Suppressor macrophage treated with lipopolysaccharide for 1 hour (primary cell): ENCODE results near the gene UBN2.
"Not testable (repeated sequence)": the region's sequence is repeated elsewhere in the genome, so short reads cannot be mapped to it uniquely, and the experiment has no call there.

Experiments
- DNase-seq, 3 donors: peaks; one replicate each; pipeline ENCODE4 v3.0.0-alpha.2; 2020 to 2022

The UBN2 gene

DNA sequence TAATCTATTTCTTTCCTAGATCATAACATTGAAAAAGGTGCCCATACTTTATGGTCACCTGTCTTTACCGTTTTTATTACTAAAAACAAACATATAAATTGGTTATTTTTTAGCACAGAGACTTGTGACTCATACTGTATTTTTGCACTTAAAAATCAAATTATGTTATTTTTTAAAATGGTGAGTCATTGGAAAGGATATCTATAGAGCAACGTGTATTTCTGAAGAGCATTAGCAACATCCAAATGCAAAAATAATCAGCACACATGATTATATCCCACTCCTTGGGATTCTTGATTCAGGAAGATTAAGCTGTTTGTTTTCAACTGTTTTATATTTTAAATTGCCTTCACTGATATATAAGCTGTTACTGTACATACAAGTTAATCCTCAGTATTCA, 69.4 kb downstream of the UBN2 start:
- DNase-seq = no peak

DNA sequence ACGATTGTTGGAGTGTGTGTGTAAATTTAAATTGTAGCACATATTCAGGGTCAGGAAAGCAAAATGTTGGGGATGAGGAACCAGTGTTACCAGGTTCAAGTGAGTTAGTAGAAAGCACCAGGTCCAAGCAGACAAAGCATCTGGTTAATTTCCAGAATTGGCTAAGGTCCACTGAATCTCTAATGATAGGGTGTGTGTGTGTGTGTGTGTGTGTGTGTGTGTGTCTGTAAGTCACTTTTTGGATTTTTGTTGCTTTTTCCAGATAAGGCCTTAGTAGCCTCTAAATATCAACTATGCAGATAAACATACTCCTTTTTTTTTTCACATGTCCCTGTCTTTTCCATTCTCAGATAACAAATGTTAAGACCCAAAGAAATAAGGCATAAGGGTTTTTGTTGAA, 73.5 kb downstream of the UBN2 start:
- DNase-seq = no peak

DNA sequence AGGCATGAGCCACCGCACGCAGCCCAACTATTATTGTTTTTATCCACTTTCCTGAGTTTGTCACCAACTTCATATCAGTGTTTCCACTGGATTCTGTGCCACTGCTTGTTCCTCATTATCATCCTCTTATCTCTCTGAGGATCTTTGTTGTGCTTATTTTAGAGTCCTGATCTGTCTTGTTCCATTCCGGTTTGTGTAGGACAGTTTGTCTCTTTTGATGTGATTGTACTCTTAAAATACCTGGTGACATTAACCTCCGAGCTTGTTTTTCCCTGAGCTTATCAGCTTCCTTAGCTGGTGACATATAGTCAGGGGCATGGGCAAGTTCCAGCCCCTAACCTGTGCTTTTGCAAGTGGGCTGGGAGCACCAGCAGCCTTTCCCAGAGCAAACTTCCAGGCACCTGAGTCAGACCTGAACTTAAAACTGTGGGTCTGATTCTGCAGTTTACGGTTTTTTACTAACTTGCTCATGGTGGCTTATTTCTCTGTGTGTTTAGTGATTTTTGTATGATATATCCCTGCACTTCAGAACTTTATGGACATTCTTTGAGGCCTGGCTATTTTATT, 87.0 kb downstream of the UBN2 start:
- DNase-seq = no peak

DNA sequence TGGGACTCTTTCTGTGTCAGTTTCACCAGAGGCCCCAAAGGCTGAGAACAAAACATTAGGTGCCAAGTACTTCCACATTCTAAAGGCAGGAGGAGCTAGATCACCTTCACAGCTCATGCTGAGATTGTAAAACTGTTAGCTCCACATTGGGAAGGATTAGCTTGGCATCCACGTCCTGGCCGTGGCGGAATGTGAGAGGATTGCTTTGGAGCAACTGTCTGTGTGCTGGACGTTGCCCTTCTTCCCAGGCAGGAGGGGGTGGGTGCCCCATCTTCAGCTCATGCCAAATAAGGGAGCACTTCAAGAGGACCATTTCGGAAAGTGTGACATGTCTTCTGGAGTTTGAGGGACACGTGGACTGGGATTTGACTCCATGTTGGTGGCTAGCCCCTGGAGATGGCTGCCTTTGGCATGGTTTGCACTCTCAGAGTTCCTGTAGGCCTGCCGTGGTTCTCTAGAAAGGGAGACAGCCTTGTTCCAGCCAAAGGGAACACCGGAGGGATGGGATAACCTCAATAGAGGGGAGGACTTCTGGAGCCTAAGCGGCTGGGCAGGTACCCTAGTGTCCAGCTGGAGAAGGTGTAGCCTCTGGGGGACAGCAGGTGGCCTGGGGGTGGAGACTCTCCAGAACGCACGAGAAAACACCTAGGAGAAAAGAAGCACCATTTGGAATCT, 90.2 kb downstream of the UBN2 start:
- peak in 1 of 3 donors; percentile 10 for DNase-seq

DNA sequence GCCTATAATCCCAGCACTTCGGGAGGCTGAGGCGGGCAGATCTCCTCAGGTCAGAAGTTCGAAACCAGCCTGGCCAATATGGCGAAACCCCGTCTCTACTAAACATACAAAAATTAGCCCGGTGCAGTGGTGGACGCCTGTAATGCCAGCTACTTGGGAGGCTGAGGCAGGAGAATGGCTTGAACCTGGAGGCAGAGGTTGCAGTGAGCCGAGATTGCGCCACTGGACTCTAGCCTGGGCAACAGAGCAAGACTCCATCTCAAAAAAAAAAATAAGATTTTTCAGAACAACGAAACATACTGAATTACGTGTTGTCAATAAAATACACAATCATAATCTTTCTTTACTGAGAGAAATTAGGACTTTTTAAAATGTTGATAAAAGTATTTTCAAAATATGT, 93.7 kb downstream of the UBN2 start:
- not testable (repeated sequence) for DNase-seq

DNA sequence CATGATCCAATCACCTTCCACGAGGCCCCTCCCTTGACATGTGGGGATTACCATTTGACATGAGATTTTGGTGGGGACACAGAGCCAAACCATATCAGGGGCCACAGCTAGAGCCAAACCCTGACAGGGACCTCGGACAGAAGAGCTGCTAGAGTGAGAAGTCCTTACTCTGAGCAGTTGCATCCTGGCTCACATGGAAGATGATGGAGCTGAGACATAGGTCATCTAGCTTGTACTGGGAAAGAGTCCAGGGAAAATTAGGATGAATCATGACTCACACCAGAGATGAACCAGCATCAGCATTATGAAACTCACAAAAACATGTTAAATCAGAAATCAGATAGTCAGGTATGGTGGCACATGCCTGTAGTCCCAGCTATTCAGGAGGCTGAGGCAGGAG, 97.3 kb downstream of the UBN2 start:
- DNase-seq = no peak

DNA sequence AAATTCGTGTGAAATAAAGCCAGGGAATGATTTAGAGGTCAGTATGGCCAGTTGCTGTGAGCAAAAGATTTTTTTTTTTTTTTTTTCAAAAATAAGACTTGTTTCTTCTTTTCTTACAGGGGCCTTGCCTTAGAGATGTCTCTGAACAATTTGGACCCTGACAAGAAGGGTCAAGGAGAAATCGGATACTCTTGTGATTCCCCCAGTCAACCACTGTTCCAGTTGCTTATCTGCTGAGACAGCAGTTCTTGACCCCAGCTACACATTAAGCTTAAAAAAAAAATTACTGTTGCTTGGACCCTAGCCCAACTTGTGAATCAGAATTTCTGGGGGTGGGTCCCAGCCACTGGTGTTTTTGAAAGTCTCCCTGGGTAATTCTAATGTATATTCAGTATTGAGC, 98.1 kb downstream of the UBN2 start:
- DNase-seq = no peak

DNA sequence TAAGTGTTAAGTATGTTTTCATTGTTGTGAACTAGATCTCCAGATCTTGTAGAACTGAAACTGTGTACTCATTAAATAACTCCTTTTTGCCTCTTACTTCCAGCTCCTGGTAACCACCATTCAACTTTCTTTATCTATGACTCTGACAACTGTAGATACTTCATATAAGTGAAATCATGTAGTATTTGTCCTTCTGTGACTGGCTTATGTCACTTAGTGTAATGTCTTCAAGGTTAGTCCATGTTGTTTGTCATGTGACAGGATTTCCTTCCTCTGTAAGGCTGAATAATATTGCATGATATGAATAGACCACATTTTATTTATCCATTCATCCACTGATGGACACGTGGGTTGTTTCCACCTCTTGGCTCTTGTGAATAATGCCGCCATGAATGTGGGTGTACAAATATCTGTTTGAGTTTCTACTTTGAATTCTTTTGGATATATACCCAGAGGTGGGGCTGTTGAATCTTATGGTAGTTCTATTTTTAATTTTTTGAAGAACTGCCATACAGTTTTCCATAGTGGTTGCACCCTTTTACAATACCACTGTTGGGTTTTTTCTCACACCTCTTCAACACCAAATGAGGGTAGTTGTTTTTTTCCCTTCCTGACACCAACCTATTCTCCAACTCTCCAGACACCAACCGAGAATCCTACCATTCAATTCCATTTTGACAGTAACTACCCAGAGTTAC, 99.4 kb downstream of the UBN2 start:
- DNase-seq = peak in 1 of 3 donors; percentile 33

DNA sequence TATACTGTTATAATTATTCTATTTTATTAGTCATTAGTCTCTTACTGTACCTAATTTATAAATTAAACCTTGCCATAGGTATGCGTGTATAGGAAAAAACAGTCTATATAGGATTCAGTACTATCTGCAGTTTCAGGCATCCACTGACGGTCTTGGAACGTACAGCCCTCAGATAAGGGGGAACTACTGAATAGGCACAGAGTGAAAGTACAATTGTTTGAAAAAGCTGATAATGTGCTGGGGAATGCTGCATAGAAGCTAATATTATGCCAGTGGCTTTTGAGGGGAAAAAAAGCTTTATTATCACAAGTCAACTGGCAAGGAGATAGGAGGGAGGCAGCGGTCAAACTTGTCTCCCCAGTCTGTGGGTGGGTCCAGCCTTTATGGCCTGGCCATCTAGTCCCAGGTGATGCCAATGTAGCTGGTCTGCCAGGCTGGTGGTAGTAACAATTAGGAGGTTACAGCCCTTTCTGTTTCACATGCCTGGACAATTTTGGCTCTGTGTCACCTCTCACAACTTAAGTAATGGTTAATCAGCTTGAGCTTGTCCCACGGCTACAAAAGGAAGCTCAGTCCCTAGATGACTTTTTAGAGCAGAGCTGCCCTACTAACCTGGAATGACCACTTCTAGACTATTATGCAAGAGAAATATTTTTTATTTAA, 101.8 kb downstream of the UBN2 start:
- no peak for DNase-seq

DNA sequence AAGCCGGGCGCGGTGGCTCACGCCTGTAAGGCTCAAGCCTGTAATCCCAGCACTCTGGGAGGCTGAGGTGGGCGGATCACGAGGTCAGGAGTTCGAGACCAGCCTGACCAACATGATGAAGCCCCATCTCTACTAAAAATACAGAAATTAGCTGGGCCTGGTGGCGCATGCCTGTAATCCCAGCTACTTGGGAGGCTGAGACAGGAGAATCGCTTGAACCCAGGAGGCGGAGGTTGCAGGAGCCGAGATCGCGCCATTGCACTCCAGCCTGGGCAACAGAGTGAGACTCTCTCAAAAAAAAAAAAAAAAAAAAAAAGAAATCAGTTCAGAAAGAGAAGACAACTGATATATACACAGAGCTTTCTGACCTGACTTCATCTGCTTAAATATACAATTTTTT, 102.4 kb downstream of the UBN2 start:
- DNase-seq = not testable (repeated sequence)

DNA sequence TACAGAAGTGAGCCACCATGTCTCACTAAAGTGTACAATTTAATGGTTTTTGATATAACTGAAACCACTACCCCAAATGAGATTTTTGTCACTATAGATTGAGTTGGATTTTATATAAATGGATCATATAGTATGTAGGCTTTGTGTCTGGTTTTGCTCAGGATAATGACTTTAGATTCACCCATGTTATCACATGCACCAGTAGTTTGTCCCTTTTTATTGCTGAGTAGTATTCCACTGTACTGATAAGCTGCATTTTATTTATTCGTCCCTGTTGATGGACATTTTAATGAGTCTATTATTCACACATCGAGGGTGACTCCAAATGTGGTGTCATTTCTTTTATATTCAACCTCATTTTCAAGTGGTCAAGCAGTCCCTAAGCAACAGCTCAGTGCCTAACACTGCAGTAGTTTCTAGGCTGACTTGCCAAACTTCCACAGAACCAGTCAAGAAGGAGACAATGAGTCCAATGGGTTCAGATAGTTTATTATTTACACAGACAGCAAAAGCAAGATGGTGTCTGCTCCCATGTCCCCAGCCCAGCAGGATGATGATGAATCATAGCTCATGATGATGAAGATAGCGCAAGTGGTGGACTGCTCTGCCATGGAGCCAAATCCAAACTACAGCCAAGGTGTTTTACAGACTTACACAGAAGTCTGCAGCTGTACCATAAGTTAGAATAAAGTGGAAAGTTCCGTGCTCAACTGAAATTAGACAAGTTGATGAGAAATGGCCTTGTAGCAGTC, 103.5 kb downstream of the UBN2 start:
- DNase-seq = no peak

DNA sequence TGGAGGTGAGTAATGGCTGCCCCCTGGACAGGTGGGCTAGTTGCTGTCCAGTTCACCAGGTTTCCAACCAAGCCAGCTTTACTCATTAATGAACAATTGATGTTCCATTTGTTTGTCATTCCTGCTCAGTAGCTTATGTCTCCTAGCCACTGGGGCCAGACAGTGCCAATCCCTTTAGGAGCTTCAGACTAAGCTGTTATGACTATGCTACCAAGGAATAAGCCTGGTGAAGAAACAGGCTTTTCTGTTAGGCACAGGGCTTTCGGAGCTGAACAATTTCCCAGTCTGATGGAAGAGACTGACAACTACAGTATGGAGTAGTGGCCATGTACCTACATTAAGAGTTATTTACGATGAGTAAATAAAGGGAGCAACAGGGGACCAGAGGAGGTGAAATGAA, 108.0 kb downstream of the UBN2 start:
- DNase-seq = no peak

DNA sequence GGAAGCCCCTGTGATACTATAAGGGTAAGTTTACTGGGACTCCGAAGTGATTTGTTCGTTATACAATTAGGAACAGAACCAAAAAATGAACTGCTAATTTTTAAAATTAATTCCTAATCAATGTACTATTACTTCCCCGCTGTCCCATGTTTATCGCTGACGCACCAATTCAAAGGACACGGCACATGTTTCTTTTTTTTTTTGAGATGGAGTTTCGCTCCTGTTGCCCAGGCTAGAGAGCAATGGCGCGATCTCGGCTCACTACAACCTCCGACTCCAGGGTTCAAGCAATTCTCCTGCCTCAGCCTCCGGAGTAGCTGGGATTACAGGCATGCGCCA, 108.6 kb downstream of the UBN2 start:
- no peak for DNase-seq

DNA sequence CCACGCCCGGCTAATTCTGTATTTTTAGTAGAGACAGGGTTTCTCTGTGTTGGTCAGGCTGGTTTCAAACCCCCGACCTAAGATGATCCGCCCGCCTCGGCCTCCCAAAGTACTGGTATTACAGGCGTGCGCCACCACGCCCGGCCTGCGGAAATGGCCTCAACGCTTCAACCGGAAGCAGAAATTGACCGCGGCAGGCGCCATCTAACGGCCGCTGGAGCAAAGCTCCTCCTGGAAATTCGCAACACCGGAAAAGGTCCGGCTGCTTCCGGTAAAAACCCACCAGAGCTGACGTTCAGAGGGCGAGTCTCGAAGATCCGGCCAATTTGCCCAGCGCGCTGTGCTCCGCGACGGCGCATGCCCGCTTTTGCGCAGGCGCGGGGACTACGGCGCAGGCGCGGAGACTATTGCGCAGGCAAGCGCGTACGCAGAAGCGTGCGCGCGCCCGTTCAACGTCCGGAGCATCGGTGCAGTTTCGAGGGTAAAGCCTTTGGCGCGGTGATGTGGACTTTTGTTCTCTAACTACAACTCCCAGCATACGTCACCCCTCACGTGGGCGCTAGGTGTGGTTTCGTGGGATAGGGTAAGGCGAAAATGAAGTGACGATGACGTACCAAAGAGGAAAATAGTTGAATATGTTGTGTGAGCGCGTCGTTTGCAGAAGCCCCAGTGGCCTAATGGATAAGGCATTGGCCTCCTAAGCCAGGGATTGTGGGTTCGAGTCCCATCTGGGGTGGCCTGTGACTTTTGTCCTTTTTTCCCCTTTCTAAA, 109.2 kb downstream of the UBN2 start:
- DNase-seq = peak; percentile 99

DNA sequence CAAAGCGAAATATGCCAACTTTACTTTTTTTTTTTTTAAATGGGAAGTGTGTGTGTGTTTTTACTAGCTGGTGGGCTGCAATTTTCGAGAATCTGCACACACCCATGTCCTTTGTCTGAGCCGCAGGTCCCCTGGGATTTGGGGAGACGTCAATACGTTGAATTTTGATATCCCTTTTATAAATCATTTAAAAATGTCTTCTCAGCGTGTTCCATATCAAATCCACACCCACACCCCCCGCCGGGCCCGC, 109.7 kb downstream of the UBN2 start:
- DNase-seq = no peak

DNA sequence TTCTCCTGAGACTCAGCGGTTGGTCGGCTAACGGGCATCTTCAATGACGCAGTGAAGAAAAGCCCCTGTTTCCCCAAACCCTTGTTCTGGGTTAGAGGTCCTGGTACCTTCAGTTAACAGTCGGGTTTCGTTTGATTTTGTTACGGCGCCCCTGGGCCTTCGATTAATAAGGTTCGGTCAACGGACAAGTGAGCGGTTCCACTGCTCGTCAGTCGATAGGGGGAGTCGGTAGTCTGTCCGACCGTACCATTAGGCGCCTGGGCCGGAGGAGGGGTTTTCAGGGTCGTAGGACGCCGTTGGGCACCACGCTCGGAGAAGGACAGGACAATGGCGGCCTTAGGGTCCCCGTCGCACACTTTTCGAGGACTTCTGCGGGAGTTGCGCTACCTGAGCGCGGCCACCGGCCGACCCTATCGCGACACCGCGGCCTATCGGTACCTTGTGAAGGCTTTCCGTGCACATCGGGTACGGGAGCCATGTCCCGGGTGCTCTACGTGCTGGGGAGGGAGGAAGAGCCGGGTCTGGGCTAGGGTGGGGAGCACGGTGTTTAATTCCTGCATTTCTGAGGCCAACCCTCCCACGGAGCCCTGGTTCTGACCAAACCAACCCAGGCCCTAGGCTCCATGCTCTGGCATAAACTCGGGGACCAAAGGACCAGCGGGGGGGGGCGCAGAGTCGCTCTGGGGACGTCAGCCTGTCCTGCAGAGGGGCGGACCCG, 110.2 kb downstream of the UBN2 start, which contains the start of gene FMC1:
Gene FMC1 (plus strand): TSS at position 280 of the 718 bp plus-strand sequence. CDS start 48 bp downstream, at position 328.
- DNase-seq = peak; percentile 88 to 95 (median 92)

DNA sequence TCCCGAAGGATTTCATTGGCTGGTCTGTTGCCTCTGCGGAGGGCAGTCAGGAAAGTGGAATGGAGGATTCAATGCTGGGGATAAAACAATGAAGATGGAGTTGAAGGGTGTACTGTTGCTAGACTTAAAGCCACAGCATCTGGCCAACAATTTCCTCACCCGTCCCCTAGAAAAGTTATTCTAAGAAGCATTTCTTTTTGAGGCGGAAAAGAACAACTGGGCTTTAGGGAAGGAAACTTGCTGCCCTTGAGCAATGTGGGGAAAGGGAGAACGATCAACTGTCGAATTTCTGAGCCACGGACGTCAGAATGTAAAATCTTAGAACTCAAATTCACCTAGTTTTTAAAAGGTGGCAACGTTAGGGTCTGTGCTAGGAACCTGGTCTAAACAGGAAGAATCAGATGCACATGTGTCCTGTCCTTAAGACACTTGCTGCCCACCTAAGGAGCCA, 110.8 kb downstream of the UBN2 start:
- no peak for DNase-seq

DNA sequence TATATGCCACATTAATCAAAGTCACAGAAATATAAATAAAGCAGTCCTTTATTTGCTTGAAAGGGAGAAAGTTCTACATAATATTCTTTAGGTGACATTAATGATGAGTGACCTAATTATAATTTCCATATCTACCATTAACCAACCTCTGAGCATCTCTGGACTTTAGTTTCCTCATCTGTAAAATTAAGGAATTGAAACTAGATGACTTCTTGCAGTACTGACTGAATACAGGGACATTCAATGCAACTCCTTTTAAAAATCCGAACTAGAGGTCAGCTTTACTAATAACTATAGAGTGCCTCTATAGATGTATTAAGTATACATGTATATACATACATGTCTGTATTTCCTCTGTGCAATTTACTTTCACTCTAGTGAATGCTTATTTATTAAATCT, 114.0 kb downstream of the UBN2 start:
- DNase-seq = peak; percentile 29 to 78 (median 70)

DNA sequence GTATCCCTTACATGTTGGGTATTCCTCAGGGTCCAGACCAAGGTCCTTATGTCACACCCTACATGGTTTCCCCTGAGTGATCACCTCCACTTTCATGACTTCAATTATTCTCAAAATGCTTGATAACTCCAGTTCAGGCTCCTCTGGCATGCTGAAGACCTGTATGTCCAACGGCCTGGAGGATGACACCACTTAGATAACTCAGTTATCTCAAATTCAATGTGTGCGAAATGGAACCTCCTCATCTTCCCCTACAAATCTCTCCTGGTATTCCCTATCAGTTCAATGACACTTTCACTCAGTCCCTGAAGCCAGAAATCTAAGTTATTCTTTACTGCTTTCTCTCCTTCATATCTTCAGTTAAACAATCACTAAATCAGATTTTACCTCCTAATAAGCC, 120.0 kb downstream of the UBN2 start:
- no peak for DNase-seq

DNA sequence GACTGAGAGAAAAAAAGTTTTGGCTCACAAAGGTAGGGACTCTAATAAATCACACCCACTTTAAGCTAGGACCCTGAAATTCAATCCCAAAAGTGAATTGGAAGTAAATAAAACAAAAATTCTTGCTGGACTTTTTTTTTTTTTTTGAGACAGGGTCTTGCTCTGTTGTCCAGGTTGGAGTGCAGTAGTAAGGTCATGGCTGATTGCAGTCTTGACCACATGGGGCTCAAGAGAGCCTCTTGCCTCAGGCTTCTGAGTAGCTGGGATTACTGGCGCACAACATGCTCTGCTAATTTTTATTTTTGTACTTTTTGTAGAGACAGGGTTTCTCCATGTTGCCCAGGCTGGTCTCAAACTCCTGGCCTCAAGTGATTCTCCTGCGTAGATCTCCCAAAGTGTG, 123.7 kb downstream of the UBN2 start:
- no peak for DNase-seq

DNA sequence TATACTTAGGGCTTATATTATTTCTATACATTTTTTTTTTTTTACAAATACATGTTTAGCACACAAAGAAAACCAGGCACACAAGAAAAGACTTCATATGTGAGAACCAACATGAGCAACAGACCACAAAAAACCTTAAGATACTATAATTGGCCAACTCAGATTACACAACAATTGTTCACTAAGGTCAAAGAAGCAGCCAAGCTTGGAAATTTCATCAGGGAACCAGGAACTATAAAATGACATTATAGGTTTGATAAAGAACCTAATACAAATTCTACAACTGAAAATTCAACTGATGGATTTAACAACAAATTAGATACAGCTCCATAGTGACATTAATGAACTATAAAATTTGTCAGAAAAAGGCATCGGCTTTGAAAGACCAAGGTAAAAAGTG, 124.3 kb downstream of the UBN2 start:
- DNase-seq = peak; percentile 50 to 80 (median 75)
